HG02798 (cell line): ENCODE results near the gene FARP2.
A peak's percentile ranks its signal among the peaks of the same experiment; 100 is the strongest.

Experiments used
- ATAC-seq: cut with Tn5 transposase; IDR thresholded peaks from one replicate; pipeline ENCODE4 v1.9.1; 2021; ENCODE audit warnings: mild to moderate bottlenecking; ENCODE audit not compliant: unreplicated experiment, poor library complexity

The FARP2 gene

GRCh38 chr2:241324775-241325174, 31.3 kb upstream of the FARP2 start:
- ATAC-seq = no peak

DNA sequence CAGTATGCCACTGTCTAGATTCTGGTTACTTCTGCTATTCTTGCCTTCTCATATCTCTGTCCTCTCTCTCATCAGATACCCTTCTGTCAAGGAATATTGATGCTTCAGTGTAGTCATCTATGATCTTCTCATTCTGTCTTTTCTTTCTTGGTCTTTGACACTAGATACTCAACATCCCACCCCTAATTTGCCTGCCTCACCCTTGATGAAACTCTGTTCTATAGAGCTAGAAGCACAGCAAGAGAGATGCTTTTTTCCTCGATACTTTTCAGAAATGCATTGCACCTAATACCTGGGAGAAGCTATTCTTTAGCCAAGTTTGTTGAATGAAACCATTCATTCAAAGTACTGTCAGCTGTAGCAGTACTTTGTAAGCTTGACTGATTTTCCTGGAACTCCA, 30.8 kb upstream of the FARP2 start:
- ATAC-seq = no peak

DNA sequence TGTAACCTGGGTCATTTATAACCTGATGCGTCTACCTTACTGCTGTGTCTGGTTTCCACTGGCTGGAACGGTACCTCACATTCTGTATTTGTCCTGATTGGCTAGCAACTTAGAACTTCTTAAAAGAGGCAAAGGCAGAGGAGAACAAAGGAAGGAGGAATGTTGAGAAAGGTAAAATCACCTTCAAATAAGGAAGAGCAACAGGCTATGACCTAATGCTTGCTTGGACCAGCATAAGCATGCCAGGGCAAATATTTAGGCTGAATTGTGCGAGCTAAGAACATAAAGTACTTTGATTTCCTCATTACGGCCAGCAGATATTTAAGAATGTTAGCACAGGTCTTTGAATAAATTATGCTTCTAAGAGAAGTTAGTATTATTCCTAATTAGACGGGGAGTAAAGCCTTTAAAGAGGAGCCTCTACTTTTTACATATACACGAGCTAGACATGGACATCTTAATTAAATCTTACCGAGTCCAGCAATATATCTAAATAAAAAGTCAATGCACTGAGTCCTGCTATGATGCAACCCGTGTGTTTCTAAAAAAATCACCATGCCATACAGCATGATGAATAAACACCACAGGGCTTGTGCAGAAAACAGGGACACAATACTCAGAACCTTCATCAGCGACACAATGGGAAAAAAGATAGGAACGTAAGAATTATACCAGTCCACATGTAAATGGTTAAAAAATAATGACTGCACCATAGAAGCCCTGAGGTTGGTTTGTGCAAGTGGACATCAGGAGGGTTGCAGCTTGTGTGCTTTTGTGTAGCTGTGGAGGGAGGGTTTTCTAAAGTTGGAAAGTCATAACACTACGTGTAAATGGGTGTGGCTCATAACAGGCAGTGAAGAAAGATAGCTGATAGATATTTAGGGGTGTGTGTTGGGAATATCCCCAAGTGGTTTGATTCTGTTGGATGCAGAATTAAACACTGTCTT, 26.1 kb upstream of the FARP2 start:
- no peak for ATAC-seq

- ATAC-seq = no peak
Measured at GRCh38 chr2:241330616-241330981, 25.5 kb upstream of the FARP2 start.

GRCh38 chr2:241334813-241335212, 21.3 kb upstream of the FARP2 start:
- no peak for ATAC-seq

DNA sequence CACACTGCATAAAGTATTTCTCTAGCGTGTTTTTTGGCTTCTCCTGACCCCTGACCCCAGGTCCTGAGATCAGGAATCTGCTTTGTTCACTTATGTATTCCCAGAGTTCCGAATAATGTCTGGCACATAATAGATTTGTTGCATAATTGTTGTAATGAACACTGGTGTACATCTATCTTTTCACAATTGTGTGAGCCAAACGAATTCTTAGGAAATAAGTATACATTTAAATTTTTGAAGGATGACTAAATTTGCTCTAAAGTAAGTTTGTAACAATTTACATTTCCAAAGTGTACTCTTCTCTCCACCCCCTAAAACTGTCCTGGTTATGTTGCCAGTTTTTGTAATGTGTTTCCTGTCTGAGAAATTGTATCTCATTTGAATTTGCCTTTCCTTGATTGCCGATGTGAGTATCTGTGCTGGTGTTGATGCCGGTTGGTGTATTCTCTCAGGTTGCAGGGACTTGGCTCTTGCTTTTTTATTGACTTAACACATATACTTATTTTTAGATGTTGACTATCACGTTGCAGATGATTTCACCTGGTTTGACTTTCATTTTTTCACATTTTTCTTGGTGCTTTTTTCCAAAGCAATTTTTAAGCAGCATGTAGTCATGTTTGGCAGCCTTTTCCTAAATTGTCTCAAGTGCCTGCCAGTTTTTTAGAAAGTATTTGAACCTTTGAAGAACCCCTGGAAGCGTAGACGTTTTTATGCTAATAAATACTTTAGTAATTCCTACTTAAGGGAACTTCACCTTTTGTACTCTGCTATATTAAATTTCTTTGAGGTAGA, 16.1 kb upstream of the FARP2 start:
- no peak for ATAC-seq

GRCh38 chr2:241340631-241341163, 15.4 kb upstream of the FARP2 start:
- no peak for ATAC-seq

- ATAC-seq = no peak
Measured at GRCh38 chr2:241344925-241345651, 11.0 kb upstream of the FARP2 start.

- ATAC-seq = no peak
Measured at GRCh38 chr2:241349941-241350340, 6.1 kb upstream of the FARP2 start.

GRCh38 chr2:241350530-241350877, 5.6 kb upstream of the FARP2 start:
- no peak for ATAC-seq

DNA sequence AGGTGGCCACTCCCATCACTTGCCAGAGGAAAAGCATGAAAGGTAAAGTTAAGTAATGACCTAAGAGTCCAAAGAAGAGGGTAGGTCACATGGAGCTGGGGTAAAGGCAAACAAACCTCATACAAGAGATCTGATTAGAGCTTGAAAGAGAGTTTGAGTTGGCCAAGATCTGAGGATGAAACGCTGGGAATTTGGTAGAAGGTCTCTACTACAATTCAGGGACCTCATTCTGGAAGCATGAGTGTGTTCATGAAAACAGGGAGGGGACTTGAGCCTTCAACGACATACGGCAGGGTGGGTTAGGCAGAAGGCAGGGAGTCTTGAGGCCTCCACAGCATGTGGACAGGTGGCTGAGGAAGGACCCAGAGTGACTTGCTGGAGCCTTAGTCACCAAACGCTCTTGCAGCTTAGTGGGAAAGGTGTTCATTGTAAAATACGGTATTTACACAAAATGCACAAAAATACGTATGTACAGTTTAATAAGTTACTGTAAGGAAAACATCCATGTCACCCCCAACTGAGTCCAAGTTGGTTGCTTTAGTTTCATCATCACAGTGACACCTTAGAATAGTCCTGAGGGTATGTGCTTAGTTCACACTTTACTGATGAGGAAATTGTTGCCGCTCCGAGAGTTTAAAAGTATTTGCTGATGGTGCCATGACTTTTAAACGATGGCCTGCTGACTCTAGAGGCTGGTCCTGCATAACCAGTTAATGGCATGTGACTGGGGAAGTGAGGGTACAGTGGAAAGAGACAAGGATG, 5.0 kb upstream of the FARP2 start:
- ATAC-seq = no peak

GRCh38 chr2:241351640-241352031, 4.4 kb upstream of the FARP2 start:
- ATAC-seq = no peak

- ATAC-seq = no peak
Measured at GRCh38 chr2:241352227-241352626, 3.9 kb upstream of the FARP2 start.

DNA sequence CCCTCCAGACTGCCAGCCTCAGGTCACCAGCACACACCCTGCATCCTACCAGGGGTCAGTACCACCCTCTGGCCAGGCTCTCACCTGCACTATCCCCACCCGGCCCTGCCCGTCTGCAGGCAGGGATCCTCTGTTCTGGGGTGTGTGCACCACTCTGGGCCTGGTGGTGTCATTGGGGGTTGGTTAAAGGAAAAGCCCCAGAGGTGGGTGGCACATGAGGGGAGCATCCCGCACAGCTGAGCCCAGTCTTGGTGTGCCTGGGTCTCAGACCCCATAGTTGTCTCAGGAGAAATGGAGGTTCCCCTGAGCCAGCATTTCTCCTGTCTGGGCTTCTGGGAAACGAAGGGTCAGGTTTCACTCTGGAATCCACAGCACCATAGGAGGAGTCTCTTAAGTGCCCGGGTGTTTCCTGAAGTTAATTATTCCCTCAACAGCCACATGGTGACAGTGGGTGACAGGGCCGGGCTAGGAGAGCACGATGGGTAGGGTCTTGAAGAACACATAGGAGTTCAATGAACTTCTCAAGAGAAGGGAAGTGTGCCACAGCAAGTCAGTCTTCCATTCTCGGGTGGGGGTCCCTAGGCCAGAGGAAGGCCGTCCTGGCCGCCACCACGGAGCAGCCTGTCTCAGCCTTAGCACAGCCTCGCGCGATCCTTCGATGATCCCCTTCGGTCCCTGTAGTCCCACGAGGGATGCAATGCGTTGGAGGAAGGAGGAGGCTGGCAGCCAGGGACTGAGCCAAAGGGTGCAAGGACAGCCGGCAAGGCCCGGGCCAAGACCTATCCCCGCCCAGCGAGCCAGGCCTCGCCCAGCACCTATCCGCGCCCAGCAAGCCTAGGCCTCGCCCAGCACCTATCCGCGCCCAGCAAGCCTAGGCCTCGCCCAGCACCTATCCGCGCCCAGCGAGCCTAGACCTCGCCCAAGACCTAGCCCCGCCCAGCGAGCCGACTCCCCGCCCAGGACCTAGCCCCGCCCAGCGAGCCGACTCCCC, 1.1 kb upstream of the FARP2 start:
- ATAC-seq = peak; percentile 31

DNA sequence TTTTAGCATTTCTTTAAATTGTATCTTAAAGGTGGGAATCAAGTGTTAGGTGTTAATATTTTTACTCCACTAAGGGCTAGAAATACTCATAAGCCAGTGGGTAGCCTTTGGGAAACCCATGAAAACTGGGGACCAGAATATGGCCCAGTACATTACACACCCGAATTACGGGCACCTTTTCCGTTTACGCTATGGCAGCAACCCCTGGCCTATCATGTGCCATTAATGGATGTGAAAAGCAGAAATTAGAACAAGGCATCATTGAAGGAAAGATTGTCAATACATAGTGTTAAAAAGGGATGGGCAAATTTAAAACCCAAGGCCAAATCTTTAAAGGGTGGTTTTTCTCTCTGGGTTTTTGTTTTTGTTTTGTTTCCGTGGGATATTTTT, 781 bp downstream of the FARP2 start:
- no peak for ATAC-seq

- ATAC-seq = no peak
Measured at GRCh38 chr2:241357531-241357930, 1.4 kb downstream of the FARP2 start.

- ATAC-seq = peak; percentile 17
Measured at GRCh38 chr2:241358470-241358869, 2.4 kb downstream of the FARP2 start.

DNA sequence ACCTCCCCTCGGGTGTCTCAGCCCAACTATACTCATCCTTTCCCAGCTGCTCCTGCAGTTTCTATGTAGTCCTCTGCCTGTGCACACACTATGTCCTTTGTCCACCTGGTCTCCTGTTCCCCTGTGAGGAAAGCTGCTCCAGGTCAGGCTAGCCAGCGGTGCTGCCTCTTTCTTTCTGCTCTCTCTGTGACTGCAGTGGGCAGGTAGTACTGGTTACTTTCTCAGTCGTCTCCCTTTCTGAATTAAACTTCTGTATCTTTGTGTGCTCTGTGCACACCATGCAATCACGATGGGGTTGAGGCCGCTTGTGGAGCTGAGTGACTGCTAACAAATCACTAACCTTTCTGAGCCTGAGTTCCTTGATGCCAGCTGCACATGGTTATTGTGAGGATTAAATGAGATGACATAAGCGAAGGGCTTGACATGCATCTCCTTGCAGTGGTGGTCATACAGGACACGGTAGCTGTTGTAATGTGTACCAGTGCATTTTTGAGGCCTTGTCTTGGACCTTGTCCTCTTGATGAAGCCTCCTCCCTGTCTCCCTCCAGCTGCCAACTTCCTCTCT, 3.5 kb downstream of the FARP2 start:
- no peak for ATAC-seq
